Upper lobe of left lung (tissue), 6 donors: ENCODE results near the gene PSME3. TPM values are rescaled to one million over a fixed set of nuclear protein-coding genes. Genes with fewer than 3 reads are reported as not detected.
"Not testable (repeated sequence)": the region's sequence is repeated elsewhere in the genome, so short reads cannot be mapped to it uniquely, and the experiment has no call there.

Experiments
- ATAC-seq, 2 donors: fragments of 200-7000 bp; cut with Tn5 transposase; one replicate each; pipeline ENCODE4 v1.9.1; 2022; ENCODE audit warnings: mild to moderate bottlenecking in 2 of 2, moderate library complexity in 2 of 2; ENCODE audit not compliant: low FRiP score in 2 of 2
- DNase-seq, 2 donors: peaks; one replicate each; pipeline ENCODE4 v3.0.0-alpha.2; 2019 to 2020
- H3K27ac ChIP-seq, 4 donors: fragments of 200-600 bp; sonication (generic); one replicate each; pipeline ENCODE4 v1.5.1; 2016 to 2019
- H3K27me3 ChIP-seq, 4 donors: fragments of 200-600 bp; sonication (generic); one replicate each; pipeline ENCODE4 v1.5.1; 2017 to 2019
- H3K36me3 ChIP-seq, 4 donors: fragments of 200-600 bp; sonication (generic); one replicate each; pipeline ENCODE4 v1.5.1; 2016 to 2019
- H3K4me1 ChIP-seq, 4 donors: fragments of 200-600 bp; sonication (generic); one replicate each; pipeline ENCODE4 v1.5.1; 2018 to 2019
- H3K4me3 ChIP-seq, 4 donors: fragments of 200-600 bp; sonication (generic); one replicate each; pipeline ENCODE4 v1.5.1; 2017 to 2019; ENCODE audit warnings: mild to moderate bottlenecking in 2 of 4, moderate library complexity in 1 of 4
- H3K9me3 ChIP-seq, 4 donors: fragments of 200-600 bp; sonication (generic); one replicate each; pipeline ENCODE4 v1.5.1; 2018 to 2019
- CTCF ChIP-seq, 6 experiments: fragments of 450-650 bp in 4 of 6; fragments of 200-600 bp in 2 of 6; sonication (generic) in 2 of 6; IDR thresholded peaks; one replicate each; pipeline ENCODE4 v1.5.1; 2016 to 2019; ENCODE audit warnings: antibody characterized with exemption in 6 of 6
- EP300 ChIP-seq, 4 donors: sonication (generic); formaldehyde crosslinking; IDR thresholded peaks; one replicate each; pipeline ENCODE4 v1.5.1; 2017; ENCODE audit warnings: antibody characterized with exemption in 4 of 4, control low read depth in 2 of 4
- POLR2A ChIP-seq, 4 donors: fragments of 450-650 bp; IDR thresholded peaks; one replicate each; pipeline ENCODE4 v1.5.1; 2016 to 2017; ENCODE audit warnings: antibody characterized with exemption in 4 of 4, mild to moderate bottlenecking in 2 of 4
- POLR2AphosphoS5 ChIP-seq, 2 donors: sonication (generic); formaldehyde crosslinking; IDR thresholded peaks; one replicate each; pipeline ENCODE4 v1.5.1; 2017; ENCODE audit warnings: antibody characterized with exemption in 2 of 2
- WGBS, 2 donors: methylation state at CpG; one replicate each; pipeline ENCODE4 v1.1.5; 2017 to 2018; 5-methylcytosine and 5-hydroxymethylcytosine counted together
- total RNA-seq, 6 donors: library from RNA; depleted of rRNA in 4 of 6; stranded (reverse); fragments of >200 nt in 4 of 6; gene quantifications; one replicate each; pipeline versions ENCODE4 v1.1.0 to v1.2.1, GENCODE V29; 2016 to 2021
- donor health status: DM: no; HTN: no; CAD: no; lungs with moderate emphysema.
- donor health status: DM: no; HTN: yes; CAD: no; lungs with severe emphysema.

PSME3 gene
- total RNA-seq, 6 donors from 2014 or later: 67.5 to 102 (median 75.8) TPM

GRCh38 chr17:42879596-42879985, 46.4 kb downstream of the PSME3 start:
- peak in 1 of 2 donors; percentile 49 for ATAC-seq
- WGBS, 2 donors: 60 to 70% methylated on average over 5 to 6 of the region's 6 CpGs
- Histone ChIP-seq H3K36me3 (no peaks in the 10 kb centered on the region), H3K27ac (peak overlapping the region in 1 of 4 donors; percentile 4), H3K9me3 (no peaks in the 10 kb centered on the region), H3K4me1 (peaks cover 0 to 16% (median 0%) of the 10 kb centered on the region in 4 donors), H3K27me3 (no peaks in the 10 kb centered on the region), H3K4me3 (no peak overlapping the region)
- TF ChIP-seq CTCF (IDR thresholded peaks at IDR 0.05) (no peak), POLR2A (IDR thresholded peaks at IDR 0.05) (no peak)
- no peak for DNase-seq

GRCh38 chr17:42880776-42881310, 47.6 kb downstream of the PSME3 start:
- H3K9me3 ChIP-seq: no peaks in the 10 kb centered on the region
- H3K27me3 ChIP-seq: no peaks in the 10 kb centered on the region
- 88 to 89% methylated on average over 5 of the region's 5 CpGs for WGBS, 2 donors
- DNase-seq (no peak), ATAC-seq (no peak)
- H3K36me3 ChIP-seq: no peaks in the 10 kb centered on the region
- peaks cover 0 to 16% (median under 1%) of the 10 kb centered on the region in 4 donors for H3K4me1 ChIP-seq
- H3K4me3 ChIP-seq: no peak overlapping the region
- no peak overlapping the region for H3K27ac ChIP-seq
- TF ChIP-seq POLR2A (IDR thresholded peaks at IDR 0.05): no peak
- no peak for TF ChIP-seq CTCF (IDR thresholded peaks at IDR 0.05)
- TF ChIP-seq POLR2AphosphoS5 (IDR thresholded peaks at IDR 0.05): no peak
- no peak for TF ChIP-seq EP300 (IDR thresholded peaks at IDR 0.05)

- WGBS, 2 donors: 67 to 72% methylated on average over 6 of the region's 6 CpGs
- H3K4me3 ChIP-seq, H3K27ac ChIP-seq, H3K36me3 ChIP-seq, H3K9me3 ChIP-seq, H3K27me3 ChIP-seq, ATAC-seq: not testable (repeated sequence)
- peaks cover 0 to 24% (median 8%) of the 10 kb centered on the region in 4 donors for H3K4me1 ChIP-seq
- peak in 1 of 2 donors; percentile 71 for DNase-seq
Observed at GRCh38 chr17:42881706-42882105, 48.5 kb downstream of the PSME3 start.

GRCh38 chr17:42882166-42882565, 49.0 kb downstream of the PSME3 start:
- Histone ChIP-seq H3K36me3 (no peaks in the 10 kb centered on the region), H3K9me3 (no peaks in the 10 kb centered on the region), H3K4me1 (peaks cover 0 to 29% (median 12%) of the 10 kb centered on the region in 4 donors), H3K27ac (no peak overlapping the region), H3K27me3 (no peaks in the 10 kb centered on the region), H3K4me3 (no peak overlapping the region)
- TF ChIP-seq POLR2A (IDR thresholded peaks at IDR 0.05): no peak
- no peak for TF ChIP-seq CTCF (IDR thresholded peaks at IDR 0.05)
- no peak for TF ChIP-seq EP300 (IDR thresholded peaks at IDR 0.05)
- no peak for TF ChIP-seq POLR2AphosphoS5 (IDR thresholded peaks at IDR 0.05)
- WGBS, 2 donors: 88 to 90% methylated on average over 8 of the region's 8 CpGs
- ATAC-seq (no peak), DNase-seq (no peak)

- WGBS, 2 donors: 74 to 79% methylated on average over 7 of the region's 7 CpGs
- peaks cover 0 to 29% (median 12%) of the 10 kb centered on the region in 4 donors for H3K4me1 ChIP-seq
- no peaks in the 10 kb centered on the region for H3K36me3 ChIP-seq
- no peaks in the 10 kb centered on the region for H3K27me3 ChIP-seq
- H3K9me3 ChIP-seq: no peaks in the 10 kb centered on the region
- H3K4me3 ChIP-seq: no peak overlapping the region
- H3K27ac ChIP-seq: no peak overlapping the region
- TF ChIP-seq POLR2AphosphoS5 (IDR thresholded peaks at IDR 0.05) (no peak), POLR2A (IDR thresholded peaks at IDR 0.05) (no peak)
- ATAC-seq (no peak), DNase-seq (peak in 1 of 2 donors; percentile 27)
Observed at GRCh38 chr17:42883802-42884558, 50.8 kb downstream of the PSME3 start.

- H3K9me3 ChIP-seq, DNase-seq, H3K27me3 ChIP-seq, H3K4me3 ChIP-seq, H3K36me3 ChIP-seq, ATAC-seq: not testable (repeated sequence)
- WGBS, 2 donors: 92 to 94% methylated on average over 3 of the region's 3 CpGs
- peak overlapping the region in 3 of 4 donors; percentile 7 to 54 (median 24) for H3K27ac ChIP-seq
- peaks cover 0 to 29% (median 12%) of the 10 kb centered on the region in 4 donors for H3K4me1 ChIP-seq
Observed at GRCh38 chr17:42885806-42886205, 52.6 kb downstream of the PSME3 start.
